K562 (cell line): ENCODE data around the gene KLK8.

Experiments
- E2F8 ChIP-seq: fragments of 450-650 bp; IDR thresholded peaks from 2 replicates; pipeline ENCODE4 v1.7.1; 2018; ENCODE audit warnings: mild to moderate bottlenecking, low read depth; ENCODE audit not compliant: partially characterized antibody
- FOXP1 ChIP-seq: sonication (generic); formaldehyde crosslinking; IDR thresholded peaks from 2 replicates; pipeline ENCODE4 v1.8.0; 2022; ENCODE audit warnings: mild to moderate bottlenecking, missing genetic modification reagents
- HCFC1 ChIP-seq: IDR thresholded peaks from 2 replicates; pipeline ENCODE4 v1.6.1; 2012; ENCODE audit warnings: low read depth, low read length, improper control_type of control experiment
- HDGF ChIP-seq: fragments of 450-650 bp; IDR thresholded peaks from 2 replicates; pipeline ENCODE4 v1.6.1; 2016
- HLTF ChIP-seq: fragments of 450-650 bp; IDR thresholded peaks from 2 replicates; pipeline ENCODE4 v1.6.1; 2016
- LEF1 ChIP-seq: fragments of 450-650 bp; IDR thresholded peaks from 2 replicates; pipeline ENCODE4 v1.6.1; 2016; ENCODE audit warnings: mild to moderate bottlenecking
- SMC3 ChIP-seq: conservative IDR thresholded peaks from 2 replicates; pipeline ENCODE4 v1.6.1; 2011; ENCODE audit warnings: low read depth, low read length, improper control_type of control experiment; ENCODE audit not compliant: insufficient read depth
- SPI1 ChIP-seq: IDR thresholded peaks from 2 replicates; pipeline ENCODE4 v1.6.1; 2011; ENCODE audit warnings: low read depth, low read length, control low read depth, borderline replicate concordance
- SRSF1 ChIP-seq: fragments of 200-400 bp; formaldehyde crosslinking; IDR thresholded peaks from 2 replicates; pipeline ENCODE4 v1.6.1; 2017; ENCODE audit warnings: mild to moderate bottlenecking, low read depth, low read length, moderate library complexity
- TAF1 ChIP-seq: IDR thresholded peaks from 2 replicates; pipeline ENCODE4 v1.6.1; 2011; ENCODE audit warnings: mild to moderate bottlenecking, low read length, moderate library complexity; ENCODE audit not compliant: insufficient read depth, control insufficient read depth, severe bottlenecking; ENCODE audit errors: extremely low read depth
- TAF15 ChIP-seq: fragments of 200-400 bp; formaldehyde crosslinking; IDR thresholded peaks from 2 replicates; pipeline ENCODE4 v1.6.1; 2017; ENCODE audit warnings: mild to moderate bottlenecking, low read depth, low read length, moderate library complexity
- YY1 ChIP-seq, 3 experiments: IDR thresholded peaks; 2 replicates each; pipeline ENCODE4 v1.6.1; 2011; ENCODE audit warnings: low read length in 2 of 3, mild to moderate bottlenecking in 2 of 3, moderate library complexity in 2 of 3, borderline replicate concordance in 1 of 3, control low read depth in 1 of 3, low read depth in 1 of 3; ENCODE audit not compliant: insufficient read depth in 3 of 3, insufficient replicate concordance in 2 of 3, control insufficient read depth in 1 of 3, insufficient read length in 1 of 3; ENCODE audit errors: extremely low read depth in 1 of 3
- TF ChIP-seq, protein P1 (sequence below), 3 experiments: IDR thresholded peaks in 2 of 3; conservative IDR thresholded peaks in 1 of 3; 2 replicates each; pipeline ENCODE4 v1.5.1; 2011 to 2012; ENCODE audit warnings: low read length in 3 of 3, mild to moderate bottlenecking in 3 of 3, control low read depth in 2 of 3, improper control_type of control experiment in 1 of 3, inconsistent platforms in 1 of 3, low read depth in 1 of 3, mixed read lengths in 1 of 3, moderate library complexity in 1 of 3; ENCODE audit not compliant: insufficient read depth in 2 of 3

DNA sequence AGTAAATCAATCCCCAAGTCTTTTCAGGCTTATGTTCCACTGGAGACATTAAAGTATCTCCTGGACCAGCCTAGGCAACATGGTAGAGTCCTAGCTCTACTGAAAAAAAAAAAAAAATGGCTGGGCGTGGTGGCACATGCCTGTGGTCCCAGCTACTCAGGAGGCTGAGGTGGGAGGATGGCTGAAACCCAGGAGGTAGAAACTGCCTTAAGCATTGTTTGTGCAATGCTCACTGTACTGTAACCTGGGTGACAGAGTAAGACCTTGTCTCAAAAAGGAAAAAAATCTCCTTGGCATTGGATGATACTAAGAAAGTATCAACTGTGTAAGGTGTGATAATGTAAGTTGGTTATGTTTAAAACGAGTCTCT is 8.8 kb downstream of the KLK8 start:
- no peak for TF ChIP-seq HCFC1
- no peak for TF ChIP-seq HDGF
- no peak for TF ChIP-seq YY1 (IDR thresholded peaks at IDR 0.05; ENCODE audit: borderline replicate concordance in 1 of 3, control insufficient read depth in 1 of 3, extremely low read depth in 1 of 3, insufficient read depth in 3 of 3, insufficient read length in 1 of 3, insufficient replicate concordance in 2 of 3, low read depth in 1 of 3, low read length in 2 of 3)
- no peak for TF ChIP-seq TAF15
- no peak for TF ChIP-seq E2F8
- no peak for TF ChIP-seq SPI1
- TF ChIP-seq FOXP1: no peak
- no peak for TF ChIP-seq LEF1
- TF ChIP-seq, protein P1, sequence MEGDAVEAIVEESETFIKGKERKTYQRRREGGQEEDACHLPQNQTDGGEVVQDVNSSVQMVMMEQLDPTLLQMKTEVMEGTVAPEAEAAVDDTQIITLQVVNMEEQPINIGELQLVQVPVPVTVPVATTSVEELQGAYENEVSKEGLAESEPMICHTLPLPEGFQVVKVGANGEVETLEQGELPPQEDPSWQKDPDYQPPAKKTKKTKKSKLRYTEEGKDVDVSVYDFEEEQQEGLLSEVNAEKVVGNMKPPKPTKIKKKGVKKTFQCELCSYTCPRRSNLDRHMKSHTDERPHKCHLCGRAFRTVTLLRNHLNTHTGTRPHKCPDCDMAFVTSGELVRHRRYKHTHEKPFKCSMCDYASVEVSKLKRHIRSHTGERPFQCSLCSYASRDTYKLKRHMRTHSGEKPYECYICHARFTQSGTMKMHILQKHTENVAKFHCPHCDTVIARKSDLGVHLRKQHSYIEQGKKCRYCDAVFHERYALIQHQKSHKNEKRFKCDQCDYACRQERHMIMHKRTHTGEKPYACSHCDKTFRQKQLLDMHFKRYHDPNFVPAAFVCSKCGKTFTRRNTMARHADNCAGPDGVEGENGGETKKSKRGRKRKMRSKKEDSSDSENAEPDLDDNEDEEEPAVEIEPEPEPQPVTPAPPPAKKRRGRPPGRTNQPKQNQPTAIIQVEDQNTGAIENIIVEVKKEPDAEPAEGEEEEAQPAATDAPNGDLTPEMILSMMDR (IDR thresholded peaks at IDR 0.05 in 2 of 3, conservative IDR thresholded peaks at IDR 0.05 in 1 of 3; ENCODE audit: insufficient read depth in 2 of 3, low read depth in 1 of 3, low read length in 3 of 3): no peak
- TF ChIP-seq TAF1: no peak
- TF ChIP-seq HLTF: no peak
- TF ChIP-seq SRSF1: no peak
- no peak for TF ChIP-seq SMC3
